ENCODE results near the gene LIN54.
"Not testable (repeated sequence)": the region's sequence is repeated elsewhere in the genome, so short reads cannot be mapped to it uniquely, and the experiment has no call there.

LIN54 gene

GRCh38 chr4:83012200-83012686 lies 1.6 kb upstream of the LIN54 start:
- no peak for DNase-seq (ENCODE audit: low read depth, low spot score)

GRCh38 chr4:83011689-83012199 lies 1.1 kb upstream of the LIN54 start:
- no peak for DNase-seq (ENCODE audit: low read depth, low spot score)

GRCh38 chr4:83010111-83010521 lies 507 bp downstream of the LIN54 start:
- DNase-seq (ENCODE audit: low read depth, low spot score) = no peak

- no peak for DNase-seq (ENCODE audit: low read depth, low spot score)
Measured at GRCh38 chr4:83009529-83009928, 1.1 kb downstream of the LIN54 start.

GRCh38 chr4:83003044-83003791 lies 7.4 kb downstream of the LIN54 start:
- not testable (repeated sequence) for DNase-seq (ENCODE audit: low read depth, low spot score)

- DNase-seq (ENCODE audit: low read depth, low spot score) = no peak
Measured at GRCh38 chr4:83002329-83002728, 8.3 kb downstream of the LIN54 start.

GRCh38 chr4:82998898-82999297 lies 11.7 kb downstream of the LIN54 start:
- no peak for DNase-seq (ENCODE audit: low read depth, low spot score)

GRCh38 chr4:82994834-82995233 lies 15.8 kb downstream of the LIN54 start:
- DNase-seq (ENCODE audit: low read depth, low spot score) = no peak

- no peak for DNase-seq (ENCODE audit: low read depth, low spot score)
Measured at GRCh38 chr4:82989575-82990429, 20.8 kb downstream of the LIN54 start.

GRCh38 chr4:82988323-82988832 lies 22.2 kb downstream of the LIN54 start:
- DNase-seq (ENCODE audit: low read depth, low spot score) = no peak

- DNase-seq (ENCODE audit: low read depth, low spot score) = not testable (repeated sequence)
Measured at GRCh38 chr4:82987519-82987918, 23.1 kb downstream of the LIN54 start.

- no peak for DNase-seq (ENCODE audit: low read depth, low spot score)
Measured at GRCh38 chr4:82984459-82984858, 26.2 kb downstream of the LIN54 start.

- no peak for DNase-seq (ENCODE audit: low read depth, low spot score)
Measured at GRCh38 chr4:82983444-82983843, 27.2 kb downstream of the LIN54 start.

- DNase-seq (ENCODE audit: low read depth, low spot score) = no peak
Measured at GRCh38 chr4:82981138-82981537, 29.5 kb downstream of the LIN54 start.

GRCh38 chr4:82975792-82976191 lies 34.8 kb downstream of the LIN54 start:
- no peak for DNase-seq (ENCODE audit: low read depth, low spot score)

- DNase-seq (ENCODE audit: low read depth, low spot score) = no peak
Measured at GRCh38 chr4:82969414-82969813, 41.2 kb downstream of the LIN54 start.

GRCh38 chr4:82968972-82969371 lies 41.7 kb downstream of the LIN54 start:
- DNase-seq (ENCODE audit: low read depth, low spot score) = no peak

GRCh38 chr4:82965763-82966162 lies 44.9 kb downstream of the LIN54 start:
- no peak for DNase-seq (ENCODE audit: low read depth, low spot score)

- DNase-seq (ENCODE audit: low read depth, low spot score) = no peak
Measured at GRCh38 chr4:82957045-82957444, 53.6 kb downstream of the LIN54 start.

- DNase-seq (ENCODE audit: low read depth, low spot score) = no peak
Measured at GRCh38 chr4:82954212-82954611, 56.4 kb downstream of the LIN54 start.

GRCh38 chr4:82951196-82951595 lies 59.4 kb downstream of the LIN54 start:
- no peak for DNase-seq (ENCODE audit: low read depth, low spot score)

- DNase-seq (ENCODE audit: low read depth, low spot score) = no peak
Measured at GRCh38 chr4:82948647-82949204, 61.9 kb downstream of the LIN54 start.
